Activated T-helper 17 cell treated with anti-CD3 and anti-CD28 coated beads, Interleukin-2, amount 50 U/mL, for 72 hours (primary cell): ENCODE results near the gene METRNL. TPM values are rescaled to one million over a fixed set of nuclear protein-coding genes. Genes with fewer than 3 reads are reported as not detected.
"Not testable (repeated sequence)": the region's sequence is repeated elsewhere in the genome, so short reads cannot be mapped to it uniquely, and the experiment has no call there.

ENCODE experiments used
- ATAC-seq: fragments of 150-1000 bp; cut with Tn5 transposase; replicated peaks from 2 replicates; pipeline ENCODE4 v1.10.0; 2021; ENCODE audit warnings: mild to moderate bottlenecking, moderate library complexity
- H3K27ac Mint-ChIP-seq: one replicate; pipeline ENCODE4 v1.8.0; 2022; ENCODE audit warnings: mixed read lengths
- H3K27me3 Mint-ChIP-seq: one replicate; pipeline ENCODE4 v1.8.0; 2022; ENCODE audit warnings: mixed read lengths
- H3K36me3 Mint-ChIP-seq: one replicate; pipeline ENCODE4 v1.8.0; 2022; ENCODE audit warnings: low read depth, mild to moderate bottlenecking, mixed read lengths
- H3K4me1 Mint-ChIP-seq: one replicate; pipeline ENCODE4 v1.8.0; 2022; ENCODE audit warnings: mixed read lengths
- H3K4me3 Mint-ChIP-seq: one replicate; pipeline ENCODE4 v1.8.0; 2022; ENCODE audit warnings: mild to moderate bottlenecking, mixed read lengths
- H3K9me3 Mint-ChIP-seq: one replicate; pipeline ENCODE4 v1.8.0; 2022; ENCODE audit warnings: mixed read lengths
- total RNA-seq, 2 donors: library from RNA; stranded (reverse); gene quantifications; one replicate each; pipeline ENCODE4 v1.2.3, GENCODE V29; 2022

METRNL gene
- total RNA-seq, 2 donors from 2014 or later = 21.9 to 43.4 TPM

DNA sequence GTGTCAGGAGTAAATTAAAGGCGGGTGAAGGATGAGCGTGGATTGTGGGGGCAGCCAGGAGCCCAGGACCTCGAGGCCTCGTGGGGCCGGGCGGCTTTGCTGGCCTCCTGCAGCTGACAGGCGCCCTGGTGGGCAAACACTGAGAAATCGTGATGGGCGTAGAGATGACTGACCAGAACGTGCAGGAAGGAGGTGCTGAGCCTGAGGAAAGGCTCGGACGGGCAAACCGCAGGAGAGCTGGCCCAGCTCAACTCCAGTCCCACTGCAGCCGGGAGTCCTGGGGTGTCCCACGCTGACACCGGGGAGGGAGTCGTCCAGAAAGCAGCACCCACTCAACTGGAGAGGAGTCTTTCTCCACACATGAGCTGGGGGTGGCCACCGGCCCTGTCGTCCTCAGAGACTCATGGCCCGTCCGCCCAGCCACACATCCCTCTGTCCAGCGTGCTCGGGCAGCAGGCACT is 36.9 kb downstream of the METRNL start:
- Mint-ChIP-seq H3K36me3 (no peaks in the 10 kb centered on the region), H3K27me3 (peaks cover 3% of the 10 kb centered on the region), H3K27ac (no peak overlapping the region), H3K4me1 (peaks cover 6% of the 10 kb centered on the region), H3K4me3 (no peak overlapping the region), H3K9me3 (no peaks in the 10 kb centered on the region)
- ATAC-seq = no peak

GRCh38 chr17:83116783-83117555 is 37.6 kb downstream of the METRNL start:
- ATAC-seq = no peak
- no peak overlapping the region for H3K4me3 Mint-ChIP-seq
- H3K36me3 Mint-ChIP-seq = no peaks in the 10 kb centered on the region
- H3K4me1 Mint-ChIP-seq = peaks cover 6% of the 10 kb centered on the region
- peaks cover 8% of the 10 kb centered on the region for H3K27me3 Mint-ChIP-seq
- H3K9me3 Mint-ChIP-seq = no peaks in the 10 kb centered on the region
- no peak overlapping the region for H3K27ac Mint-ChIP-seq

GRCh38 chr17:83117583-83117982 is 38.2 kb downstream of the METRNL start:
- H3K9me3 Mint-ChIP-seq = no peaks in the 10 kb centered on the region
- no peaks in the 10 kb centered on the region for H3K36me3 Mint-ChIP-seq
- H3K27ac Mint-ChIP-seq = no peak overlapping the region
- no peak overlapping the region for H3K4me3 Mint-ChIP-seq
- ATAC-seq = no peak
- peaks cover 11% of the 10 kb centered on the region for H3K27me3 Mint-ChIP-seq
- H3K4me1 Mint-ChIP-seq = peaks cover 6% of the 10 kb centered on the region

DNA sequence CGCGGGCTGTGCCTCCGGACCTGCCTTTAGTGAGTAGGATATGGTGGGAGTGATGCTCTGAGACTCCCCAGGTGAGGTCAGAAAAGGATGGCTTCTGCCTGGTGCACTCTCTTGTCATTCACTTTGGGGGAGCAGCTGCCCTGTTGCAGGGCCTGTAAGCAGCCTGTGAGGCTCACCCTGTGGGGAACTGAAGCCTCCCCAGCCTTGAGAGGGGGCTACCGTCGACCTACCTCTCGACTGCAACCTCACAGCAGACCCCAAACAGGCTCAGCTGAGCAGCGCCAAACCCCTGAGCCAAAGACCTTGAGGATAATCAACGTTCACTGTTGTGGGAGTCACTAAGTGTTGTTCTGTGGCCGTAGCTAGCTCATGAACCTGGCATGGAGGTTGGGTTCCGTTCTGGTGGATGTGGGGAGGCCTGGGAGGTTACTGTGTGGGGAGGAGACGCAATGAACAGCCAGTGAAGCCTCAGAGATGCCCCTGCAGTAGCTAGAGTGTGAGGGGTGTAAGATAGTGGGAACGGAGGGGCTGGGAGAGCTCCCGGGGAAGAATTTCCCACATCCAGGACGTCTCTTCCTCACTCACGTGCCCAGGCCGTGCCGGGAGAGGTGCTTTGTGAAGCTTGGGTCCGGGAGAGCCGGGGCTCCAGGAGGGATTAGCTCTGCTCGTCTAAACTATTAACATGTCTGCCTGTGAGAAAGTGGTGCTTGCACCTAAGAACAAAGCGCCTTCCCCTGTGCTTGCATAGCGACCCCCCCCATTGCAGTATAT is 38.8 kb downstream of the METRNL start:
- no peak for ATAC-seq
- H3K4me3 Mint-ChIP-seq = no peak overlapping the region

DNA sequence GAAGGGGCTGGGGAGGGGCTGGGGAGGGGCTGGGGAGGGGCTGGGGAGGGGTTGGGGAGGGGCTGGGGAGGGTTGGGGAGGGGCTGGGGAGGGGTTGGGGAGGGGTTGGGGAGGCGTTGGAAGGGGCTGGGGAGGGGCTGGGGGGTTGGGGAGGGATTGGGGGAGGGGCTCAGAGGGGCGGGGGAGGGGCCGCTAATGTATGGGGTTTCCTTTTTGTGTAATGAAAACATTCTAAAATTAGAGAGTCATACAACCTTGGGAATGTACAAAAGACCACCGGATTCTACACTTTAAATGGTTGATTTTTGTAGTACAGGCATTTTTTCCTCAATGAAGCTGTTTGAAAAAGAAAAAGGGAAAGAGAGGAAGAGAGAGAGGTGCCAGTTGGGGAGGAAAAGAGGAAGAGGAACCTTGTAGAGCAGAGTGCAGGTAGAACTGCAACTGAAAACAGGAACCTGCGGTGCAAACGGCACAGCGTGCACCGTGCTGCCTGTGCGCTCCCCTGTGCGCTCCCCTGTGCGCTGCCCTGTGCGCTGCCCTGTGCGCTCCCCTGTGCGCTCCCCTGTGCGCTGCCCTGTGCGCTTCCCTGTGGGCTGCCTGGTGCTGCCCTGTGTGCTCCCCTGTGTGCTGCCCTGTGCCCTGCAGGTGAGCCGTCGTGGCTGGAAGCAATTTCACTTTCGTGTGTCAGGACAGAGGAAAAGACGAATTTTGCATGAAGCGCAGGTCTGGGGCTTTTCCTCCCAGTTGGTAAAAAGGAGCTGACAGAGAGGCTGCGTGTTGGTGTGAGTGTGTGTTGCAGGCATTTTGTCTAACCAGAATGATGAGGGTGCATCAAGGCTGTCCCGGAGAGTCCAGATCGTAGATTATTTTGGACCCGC is 40.8 kb downstream of the METRNL start:
- Mint-ChIP-seq H3K4me1 (peaks cover 6% of the 10 kb centered on the region), H3K27ac (no peak overlapping the region), H3K36me3 (no peaks in the 10 kb centered on the region), H3K4me3 (peak overlapping the region; percentile 6), H3K27me3 (peaks cover 18% of the 10 kb centered on the region), H3K9me3 (no peaks in the 10 kb centered on the region)
- ATAC-seq = peak; percentile 64

More for the DNA sequence above, 38.8 kb downstream of the METRNL start:
- Mint-ChIP-seq H3K36me3 (no peaks in the 10 kb centered on the region), H3K4me1 (peaks cover 6% of the 10 kb centered on the region), H3K27ac (no peak overlapping the region), H3K27me3 (peaks cover 11% of the 10 kb centered on the region), H3K9me3 (no peaks in the 10 kb centered on the region)

- not testable (repeated sequence) for ATAC-seq, H3K4me3 Mint-ChIP-seq, H3K27ac Mint-ChIP-seq, H3K9me3 Mint-ChIP-seq, H3K36me3 Mint-ChIP-seq
- peaks cover 11% of the 10 kb centered on the region for H3K4me1 Mint-ChIP-seq
- peaks cover 28% of the 10 kb centered on the region for H3K27me3 Mint-ChIP-seq
Measured at GRCh38 chr17:83121473-83121872, 42.1 kb downstream of the METRNL start.

GRCh38 chr17:83121921-83122820 is 42.8 kb downstream of the METRNL start:
- Mint-ChIP-seq H3K4me1 (peaks cover 11% of the 10 kb centered on the region), H3K4me3 (no peak overlapping the region), H3K27ac (no peak overlapping the region), H3K9me3 (no peaks in the 10 kb centered on the region), H3K27me3 (peaks cover 30% of the 10 kb centered on the region), H3K36me3 (no peaks in the 10 kb centered on the region)
- ATAC-seq = no peak

DNA sequence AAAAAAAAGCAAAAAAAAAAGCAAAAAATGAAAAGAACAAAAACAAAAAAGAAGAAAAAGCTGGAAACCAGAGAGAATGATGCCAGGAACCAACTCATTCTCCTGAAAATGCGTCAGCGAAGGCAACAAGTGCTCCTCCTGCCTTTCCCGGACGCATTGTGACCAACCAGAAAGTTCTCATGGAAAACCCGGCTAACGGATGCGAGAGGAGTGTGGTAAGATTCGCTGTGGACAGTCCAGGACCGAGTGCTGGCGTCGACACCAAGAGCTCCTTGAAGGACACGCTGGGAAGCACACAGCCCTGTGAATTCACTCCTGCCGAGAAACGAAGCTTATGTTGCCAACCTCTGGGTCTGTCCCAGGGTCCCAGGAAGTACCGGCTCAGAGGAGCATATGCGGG is 43.4 kb downstream of the METRNL start:
- peaks cover 30% of the 10 kb centered on the region for H3K27me3 Mint-ChIP-seq
- no peaks in the 10 kb centered on the region for H3K36me3 Mint-ChIP-seq
- peaks cover 11% of the 10 kb centered on the region for H3K4me1 Mint-ChIP-seq
- H3K9me3 Mint-ChIP-seq = no peaks in the 10 kb centered on the region
- no peak overlapping the region for H3K27ac Mint-ChIP-seq
- ATAC-seq = no peak
- no peak overlapping the region for H3K4me3 Mint-ChIP-seq

GRCh38 chr17:83123896-83124801 is 44.7 kb downstream of the METRNL start:
- Mint-ChIP-seq H3K27ac (no peak overlapping the region), H3K27me3 (peaks cover 29% of the 10 kb centered on the region), H3K4me3 (no peak overlapping the region), H3K9me3 (no peaks in the 10 kb centered on the region), H3K36me3 (no peaks in the 10 kb centered on the region), H3K4me1 (peaks cover 11% of the 10 kb centered on the region)
- ATAC-seq = no peak

DNA sequence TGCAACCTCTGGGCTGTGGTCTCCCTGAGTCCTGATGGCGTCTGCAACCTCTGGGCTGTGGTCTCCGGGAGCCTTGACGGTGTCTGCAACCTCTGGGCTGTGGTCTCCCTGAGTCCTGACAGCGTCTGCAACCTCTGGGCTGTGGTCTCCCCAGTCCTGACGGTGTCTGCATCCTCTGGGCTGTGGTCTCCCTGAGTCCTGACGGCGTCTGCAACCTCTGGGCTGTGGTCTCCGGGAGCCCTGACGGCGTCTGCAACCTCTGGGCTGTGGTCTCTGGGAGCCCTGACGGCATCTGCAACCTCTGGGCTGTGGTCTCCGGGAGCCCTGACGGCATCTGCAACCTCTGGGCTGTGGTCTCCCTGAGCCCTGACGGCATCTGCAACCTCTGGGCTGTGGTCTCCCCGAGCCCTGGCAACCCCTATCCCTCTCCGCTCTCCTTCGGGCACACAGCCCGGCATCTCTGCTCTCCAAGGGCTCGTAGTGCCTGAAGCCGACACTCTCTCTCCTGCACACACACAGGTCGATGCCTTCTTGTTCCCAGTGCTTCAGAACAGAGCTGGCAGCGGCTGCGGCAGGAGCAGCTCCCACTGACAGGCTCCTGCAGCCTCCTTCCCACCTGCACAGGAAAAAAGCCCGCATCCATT is 45.6 kb downstream of the METRNL start:
- no peak overlapping the region for H3K27ac Mint-ChIP-seq
- no peak for ATAC-seq

GRCh38 chr17:83125515-83126274 is 46.3 kb downstream of the METRNL start:
- no peak for ATAC-seq
- Mint-ChIP-seq H3K4me1 (peaks cover 5% of the 10 kb centered on the region), H3K27me3 (peaks cover 30% of the 10 kb centered on the region), H3K27ac (no peak overlapping the region), H3K4me3 (no peak overlapping the region), H3K36me3 (no peaks in the 10 kb centered on the region), H3K9me3 (no peaks in the 10 kb centered on the region)

More for the DNA sequence above, 45.6 kb downstream of the METRNL start:
- Mint-ChIP-seq H3K4me1 (peaks cover 5% of the 10 kb centered on the region), H3K36me3 (no peaks in the 10 kb centered on the region), H3K4me3 (no peak overlapping the region), H3K9me3 (no peaks in the 10 kb centered on the region), H3K27me3 (peaks cover 30% of the 10 kb centered on the region)

DNA sequence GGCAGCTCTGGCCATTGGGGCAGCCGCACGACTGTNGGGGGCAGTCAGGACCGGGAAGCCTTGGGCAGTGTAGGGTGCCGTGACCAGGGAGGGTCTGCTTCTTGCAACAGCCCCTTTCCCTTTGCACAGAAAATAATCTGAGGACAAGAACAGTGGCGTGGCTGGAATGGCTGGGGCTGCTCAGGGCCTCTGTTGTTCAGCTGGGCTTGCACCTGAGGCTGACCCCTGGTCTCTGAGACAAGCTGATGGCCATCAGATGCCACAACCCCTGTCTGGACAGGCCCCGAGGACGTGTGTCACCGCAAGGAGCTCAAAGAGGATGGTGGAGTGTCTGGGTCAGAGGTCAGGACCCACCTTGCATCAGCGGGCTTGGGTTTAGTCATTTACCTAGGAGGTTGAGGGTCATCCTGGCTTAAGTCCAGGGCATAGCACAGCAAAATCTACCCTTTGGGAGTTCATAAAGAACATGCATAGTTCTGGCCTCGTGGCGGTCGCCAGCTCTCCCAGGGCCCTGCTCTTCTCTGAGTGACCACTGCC is 46.9 kb downstream of the METRNL start:
- Mint-ChIP-seq H3K9me3 (no peaks in the 10 kb centered on the region), H3K4me3 (no peak overlapping the region), H3K27me3 (peaks cover 30% of the 10 kb centered on the region), H3K27ac (no peak overlapping the region), H3K36me3 (no peaks in the 10 kb centered on the region), H3K4me1 (peaks cover 5% of the 10 kb centered on the region)
- ATAC-seq = no peak
